H9 (cell line): Measurements from ENCODE around the gene FNDC3B. TPM values are rescaled to one million over a fixed set of nuclear protein-coding genes. Genes with fewer than 3 reads are reported as not detected.

ENCODE experiments used
- DNase-seq: peaks from one replicate; pipeline ENCODE4 v3.0.0-alpha.2; 2017
- H2AFZ ChIP-seq: one replicate; pipeline ENCODE4 v1.6.1; 2013; ENCODE audit warnings: mild to moderate bottlenecking, low read length, control low read depth, moderate library complexity
- H2AK5ac ChIP-seq: 2 replicates; pipeline ENCODE4 v1.6.1; 2013; ENCODE audit warnings: low read length, control low read depth, mixed read lengths; ENCODE audit not compliant: insufficient read length
- H2BK120ac ChIP-seq: one replicate; pipeline ENCODE4 v1.6.1; 2013; ENCODE audit warnings: low read depth, mild to moderate bottlenecking, low read length, control low read depth, inconsistent platforms; ENCODE audit not compliant: poor library complexity, severe bottlenecking
- H2BK12ac ChIP-seq: 2 replicates; pipeline ENCODE4 v1.6.1; 2013; ENCODE audit warnings: low read length, control low read depth, mixed read lengths, low read depth; ENCODE audit not compliant: insufficient read length
- H2BK15ac ChIP-seq: 2 replicates; pipeline ENCODE4 v1.6.1; 2013; ENCODE audit warnings: low read depth, low read length, control low read depth
- H2BK20ac ChIP-seq: one replicate; pipeline ENCODE4 v1.6.1; 2013; ENCODE audit warnings: low read depth, mild to moderate bottlenecking, low read length, control low read depth, inconsistent platforms; ENCODE audit not compliant: poor library complexity, severe bottlenecking
- H2BK5ac ChIP-seq: 2 replicates; pipeline ENCODE4 v1.6.1; 2013; ENCODE audit warnings: low read length, control low read depth, mixed read lengths; ENCODE audit not compliant: insufficient read length
- H3K14ac ChIP-seq: 2 replicates; pipeline ENCODE4 v1.6.1; 2013; ENCODE audit warnings: low read length, control low read depth; ENCODE audit not compliant: insufficient read depth
- H3K18ac ChIP-seq: 2 replicates; pipeline ENCODE4 v1.6.1; 2013; ENCODE audit warnings: low read depth, mild to moderate bottlenecking, mixed read lengths, low read length, control low read depth; ENCODE audit not compliant: insufficient read length
- H3K23ac ChIP-seq: 2 replicates; pipeline ENCODE4 v1.6.1; 2013; ENCODE audit warnings: low read length, control low read depth, mixed read lengths, low read depth; ENCODE audit not compliant: insufficient read length
- H3K23me2 ChIP-seq: 2 replicates; pipeline ENCODE4 v1.6.1; 2013; ENCODE audit warnings: low read depth, mild to moderate bottlenecking, mixed read lengths, low read length, control low read depth; ENCODE audit not compliant: insufficient read length, poor library complexity, severe bottlenecking
- H3K27ac ChIP-seq: 2 replicates; pipeline ENCODE4 v1.5.1; 2013; ENCODE audit warnings: low read length, control low read depth, mixed read lengths, low read depth; ENCODE audit not compliant: insufficient read length
- H3K27me3 ChIP-seq: 2 replicates; pipeline ENCODE4 v1.6.1; 2013; ENCODE audit warnings: low read length, control low read depth, inconsistent platforms; ENCODE audit not compliant: insufficient read depth
- H3K4ac ChIP-seq: 2 replicates; pipeline ENCODE4 v1.6.1; 2013; ENCODE audit warnings: low read depth, mild to moderate bottlenecking, control low read depth, inconsistent platforms, low read length, moderate library complexity
- H3K4me1 ChIP-seq: 2 replicates; pipeline ENCODE4 v1.6.1; 2013; ENCODE audit warnings: low read length, control low read depth, inconsistent platforms; ENCODE audit not compliant: insufficient read depth
- H3K4me2 ChIP-seq: 2 replicates; pipeline ENCODE4 v1.6.1; 2013; ENCODE audit warnings: low read length, control low read depth, mixed read lengths; ENCODE audit not compliant: insufficient read length, insufficient read depth
- H3K56ac ChIP-seq: 2 replicates; pipeline ENCODE4 v1.6.1; 2013; ENCODE audit warnings: low read depth, mild to moderate bottlenecking, mixed read lengths, low read length, control low read depth; ENCODE audit not compliant: insufficient read length
- H3K79me1 ChIP-seq: 2 replicates; pipeline ENCODE4 v1.6.1; 2013; ENCODE audit warnings: low read depth, mild to moderate bottlenecking, moderate library complexity, low read length, control low read depth, inconsistent platforms; ENCODE audit not compliant: insufficient read depth, poor library complexity, severe bottlenecking
- H3K79me2 ChIP-seq: 2 replicates; pipeline ENCODE4 v1.6.1; 2013; ENCODE audit warnings: low read length, control low read depth, inconsistent platforms; ENCODE audit not compliant: insufficient read depth
- H3K9ac ChIP-seq: 2 replicates; pipeline ENCODE4 v1.6.1; 2013; ENCODE audit warnings: low read length, control low read depth, mixed read lengths; ENCODE audit not compliant: insufficient read length; ENCODE audit errors: extremely low read depth
- H3K9me3 ChIP-seq: one replicate; pipeline ENCODE4 v1.6.1; 2013; ENCODE audit warnings: low read depth, low read length, inconsistent platforms; ENCODE audit not compliant: control insufficient read depth
- H3T11ph ChIP-seq: one replicate; pipeline ENCODE4 v1.6.1; 2013; ENCODE audit warnings: mild to moderate bottlenecking, low read length, control low read depth, inconsistent platforms
- H4K20me1 ChIP-seq: one replicate; pipeline ENCODE4 v1.6.1; 2013; ENCODE audit not compliant: control insufficient read depth, insufficient read length, insufficient read depth
- H4K5ac ChIP-seq: 2 replicates; pipeline ENCODE4 v1.6.1; 2013; ENCODE audit warnings: low read depth, mild to moderate bottlenecking, mixed read lengths, low read length, control low read depth; ENCODE audit not compliant: insufficient read length
- H4K8ac ChIP-seq: replicated peaks from 2 replicates; pipeline ENCODE4 v1.6.1; 2013; ENCODE audit warnings: low read length, control low read depth, mixed read lengths, low read depth; ENCODE audit not compliant: insufficient read length
- H4K91ac ChIP-seq: 2 replicates; pipeline ENCODE4 v1.6.1; 2013; ENCODE audit warnings: low read depth, mild to moderate bottlenecking, moderate library complexity, mixed read lengths, low read length, control low read depth; ENCODE audit not compliant: insufficient read length
- H3K27ac Mint-ChIP-seq, 3 experiments: 2 replicates in 2 of 3; 3 replicates in 1 of 3; pipeline ENCODE4 v1.8.0; 2020 to 2021; ENCODE audit warnings: mixed read lengths in 3 of 3, mild to moderate bottlenecking in 1 of 3, moderate library complexity in 1 of 3
- H3K27me3 Mint-ChIP-seq: 2 replicates; pipeline ENCODE4 v1.8.0; 2021; ENCODE audit warnings: low read depth, mild to moderate bottlenecking, moderate library complexity, mixed read lengths
- H3K36me3 Mint-ChIP-seq, 3 experiments: 2 replicates in 2 of 3; 3 replicates in 1 of 3; pipeline ENCODE4 v1.8.0; 2020 to 2021; ENCODE audit warnings: low read depth in 3 of 3, mixed read lengths in 3 of 3; ENCODE audit not compliant: insufficient read depth in 1 of 3
- H3K4me1 Mint-ChIP-seq, 2 experiments: 2 replicates each; pipeline ENCODE4 v1.8.0; 2020; ENCODE audit warnings: mixed read lengths in 2 of 2
- H3K4me3 Mint-ChIP-seq, 2 experiments: 2 replicates in 1 of 2; 3 replicates in 1 of 2; pipeline ENCODE4 v1.8.0; 2020 to 2021; ENCODE audit warnings: mild to moderate bottlenecking in 2 of 2, mixed read lengths in 2 of 2, moderate library complexity in 1 of 2
- H3K9me3 Mint-ChIP-seq, 2 experiments: 2 replicates in 1 of 2; 3 replicates in 1 of 2; pipeline ENCODE4 v1.8.0; 2020; ENCODE audit warnings: mild to moderate bottlenecking in 2 of 2, mixed read lengths in 2 of 2, moderate library complexity in 1 of 2
- total RNA-seq: library from RNA; stranded (reverse); gene quantifications from 2 replicates; pipeline ENCODE4 v1.2.1, GENCODE V29; 2021
- TF ChIP-seq, protein P1 (sequence below): fragments of 200-600 bp; sonication (generic); conservative IDR thresholded peaks from 3 replicates; pipeline ENCODE4 v1.8.0; 2021; ENCODE audit warnings: antibody characterized with exemption, mild to moderate bottlenecking

Gene FNDC3B
- total RNA-seq, 1 experiment from 2014 or later, result 43.8 TPM

DNA sequence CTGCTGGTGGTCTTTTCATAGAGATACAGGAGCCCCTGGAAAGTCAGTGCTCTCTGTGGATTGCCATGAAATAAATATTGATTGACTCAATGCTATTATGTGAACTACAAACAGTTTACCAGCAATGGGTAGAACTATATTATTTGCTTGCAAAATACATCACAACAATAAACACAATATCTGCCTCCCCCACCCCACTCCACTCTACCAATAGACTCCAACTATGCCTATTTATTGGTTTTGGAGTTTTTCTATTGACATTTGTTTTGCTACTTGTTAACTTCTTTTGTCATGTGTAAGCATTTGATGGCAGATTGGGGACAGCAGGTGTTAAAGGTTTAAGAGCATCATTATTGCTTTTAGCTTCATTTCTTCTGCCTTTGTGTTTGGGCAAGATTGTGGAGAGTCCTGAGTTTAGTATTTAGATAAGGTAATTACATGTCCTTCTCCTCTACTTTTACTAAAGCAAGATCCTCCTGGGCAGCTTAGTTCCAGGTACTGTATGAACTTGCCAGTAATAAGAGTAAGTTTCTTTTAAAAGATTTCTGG, 8.3 kb downstream of the FNDC3B start:
- Histone ChIP-seq H4K20me1 (no peaks in the 10 kb centered on the region), H3K9me3 (no peaks in the 10 kb centered on the region), H3K27me3 (no peaks in the 10 kb centered on the region), H3K4me1 (peaks cover 6% of the 10 kb centered on the region; the same call in 1 of the 2 replicates), H3K79me1 (peaks cover 4% of the 10 kb centered on the region), H4K91ac (no peak overlapping the region), H3K14ac (no peak overlapping the region), H4K8ac (no peak overlapping the region), H2BK120ac (no peak overlapping the region), H2BK20ac (no peak overlapping the region), H3K4ac (no peak overlapping the region), H3K79me2 (peaks cover 24% of the 10 kb centered on the region; the same call in 1 of the 2 replicates), H3K9ac (no peak overlapping the region), H3K56ac (no peak overlapping the region), H4K5ac (no peak overlapping the region), H3T11ph (no peak overlapping the region), H2BK12ac (no peak overlapping the region), H2AK5ac (no peak overlapping the region), H2BK5ac (no peak overlapping the region), H3K23ac (no peak overlapping the region), H2BK15ac (no peak overlapping the region), H3K23me2 (no peaks in the 10 kb centered on the region), H3K27ac (no peak overlapping the region), H2AFZ (no peak overlapping the region), H3K18ac (no peak overlapping the region), H3K4me2 (no peak overlapping the region)
- no peak overlapping the region; a peak in 2 of 7 replicates for H3K27ac Mint-ChIP-seq
- peaks cover 37 to 39% of the 10 kb centered on the region in 2 experiments for H3K4me1 Mint-ChIP-seq
- H3K27me3 Mint-ChIP-seq, result no peaks in the 10 kb centered on the region
- H3K9me3 Mint-ChIP-seq, result no peaks in the 10 kb centered on the region
- no peak for DNase-seq
- TF ChIP-seq, protein P1, sequence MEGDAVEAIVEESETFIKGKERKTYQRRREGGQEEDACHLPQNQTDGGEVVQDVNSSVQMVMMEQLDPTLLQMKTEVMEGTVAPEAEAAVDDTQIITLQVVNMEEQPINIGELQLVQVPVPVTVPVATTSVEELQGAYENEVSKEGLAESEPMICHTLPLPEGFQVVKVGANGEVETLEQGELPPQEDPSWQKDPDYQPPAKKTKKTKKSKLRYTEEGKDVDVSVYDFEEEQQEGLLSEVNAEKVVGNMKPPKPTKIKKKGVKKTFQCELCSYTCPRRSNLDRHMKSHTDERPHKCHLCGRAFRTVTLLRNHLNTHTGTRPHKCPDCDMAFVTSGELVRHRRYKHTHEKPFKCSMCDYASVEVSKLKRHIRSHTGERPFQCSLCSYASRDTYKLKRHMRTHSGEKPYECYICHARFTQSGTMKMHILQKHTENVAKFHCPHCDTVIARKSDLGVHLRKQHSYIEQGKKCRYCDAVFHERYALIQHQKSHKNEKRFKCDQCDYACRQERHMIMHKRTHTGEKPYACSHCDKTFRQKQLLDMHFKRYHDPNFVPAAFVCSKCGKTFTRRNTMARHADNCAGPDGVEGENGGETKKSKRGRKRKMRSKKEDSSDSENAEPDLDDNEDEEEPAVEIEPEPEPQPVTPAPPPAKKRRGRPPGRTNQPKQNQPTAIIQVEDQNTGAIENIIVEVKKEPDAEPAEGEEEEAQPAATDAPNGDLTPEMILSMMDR, result no peak
- H3K36me3 Mint-ChIP-seq, result peaks cover 12 to 36% (median 28%) of the 10 kb centered on the region in 3 experiments; a peak in 6 of 7 replicates
- H3K4me3 Mint-ChIP-seq, result no peak overlapping the region
